Keratinocyte (primary cell): Measurements from ENCODE around the gene TAMALIN. TPM values are rescaled to one million over a fixed set of nuclear protein-coding genes. Genes with fewer than 3 reads are reported as not detected.

ENCODE experiments used
- DNase-seq: peaks from one replicate; pipeline ENCODE4 v3.0.0-alpha.2; 2011; ENCODE audit warnings: low read depth, missing footprints, low spot score
- FAIRE-seq: peaks from 2 replicates; lab custom pipeline; 2011; peaks lifted over from hg19 to GRCh38; lab: Jason Lieb, UNC
- H2AFZ ChIP-seq: 2 replicates; pipeline ENCODE4 v1.6.0; 2012; ENCODE audit warnings: low read length, control low read depth, inconsistent platforms; ENCODE audit not compliant: control insufficient read depth
- H3K27ac ChIP-seq: 2 replicates; pipeline ENCODE4 v1.5.1; 2011; ENCODE audit warnings: low read length; ENCODE audit not compliant: control insufficient read depth, insufficient read depth
- H3K27me3 ChIP-seq: 3 replicates; pipeline ENCODE4 v1.6.0; 2011; ENCODE audit warnings: low read length; ENCODE audit not compliant: control insufficient read depth, insufficient read depth; ENCODE audit errors: extremely low read depth
- H3K36me3 ChIP-seq, 2 experiments: 2 replicates in 1 of 2; 3 replicates in 1 of 2; pipeline ENCODE4 v1.5.1; 2011; ENCODE audit warnings: low read length in 2 of 2, mild to moderate bottlenecking in 1 of 2; ENCODE audit not compliant: control insufficient read depth in 2 of 2, insufficient read depth in 2 of 2; ENCODE audit errors: extremely low read depth in 1 of 2
- H3K4me1 ChIP-seq: 3 replicates; pipeline ENCODE4 v1.5.1; 2011; ENCODE audit warnings: low read length; ENCODE audit not compliant: control insufficient read depth, insufficient read depth; ENCODE audit errors: extremely low read depth
- H3K4me2 ChIP-seq: 3 replicates; pipeline ENCODE4 v1.6.0; 2011; ENCODE audit warnings: low read depth, low read length; ENCODE audit not compliant: control insufficient read depth, insufficient read depth; ENCODE audit errors: extremely low read depth
- H3K4me3 ChIP-seq, 3 experiments: fragments of 200-600 bp in 1 of 3; sonication (generic) in 1 of 3; 2 replicates in 2 of 3; 3 replicates in 1 of 3; pipeline ENCODE4 v1.5.1; 2011 to 2016; ENCODE audit warnings: low read length in 3 of 3, mild to moderate bottlenecking in 3 of 3, control low read depth in 2 of 3, inconsistent platforms in 1 of 3, low read depth in 1 of 3, mixed read lengths in 1 of 3, mixed run types in 1 of 3, moderate library complexity in 1 of 3; ENCODE audit not compliant: control insufficient read depth in 2 of 3, insufficient read depth in 2 of 3; ENCODE audit errors: extremely low read depth in 1 of 3
- H3K79me2 ChIP-seq: 2 replicates; pipeline ENCODE4 v1.6.0; 2012; ENCODE audit warnings: low read length; ENCODE audit not compliant: control insufficient read depth, insufficient read depth
- H3K9ac ChIP-seq: 3 replicates; pipeline ENCODE4 v1.6.0; 2011; ENCODE audit warnings: low read length; ENCODE audit not compliant: control insufficient read depth, insufficient read depth; ENCODE audit errors: extremely low read depth
- H3K9me1 ChIP-seq: 3 replicates; pipeline ENCODE4 v1.6.0; 2011; ENCODE audit warnings: low read length; ENCODE audit not compliant: control insufficient read depth, insufficient read depth; ENCODE audit errors: extremely low read depth
- H3K9me3 ChIP-seq: 2 replicates; pipeline ENCODE4 v1.5.1; 2012; ENCODE audit warnings: low read depth, low read length; ENCODE audit not compliant: control insufficient read depth
- H4K20me1 ChIP-seq: 3 replicates; pipeline ENCODE4 v1.6.0; 2011; ENCODE audit warnings: low read length; ENCODE audit not compliant: control insufficient read depth, insufficient read depth; ENCODE audit errors: extremely low read depth
- EZH2 ChIP-seq: IDR thresholded peaks from one replicate; pipeline ENCODE4 v1.6.1; 2012; ENCODE audit warnings: inconsistent platforms, mild to moderate bottlenecking, low read length, moderate library complexity
- dilution Hi-C: fragments of 300-500 bp; cut with MboI; formaldehyde crosslinking; loops from one replicate; pipeline ENCODE4 v1.7.0; 2020; ENCODE audit warnings: low sequenced_read_pairs; ENCODE audit not compliant: extremely low pct_ligation_motif_present
- polyA plus RNA-seq, 5 experiments: library from polyadenylated mRNA; depleted of rRNA in 3 of 5; stranded (reverse) in 3 of 5; stranded (forward) in 1 of 5; unstranded in 1 of 5; fragments of >200 nt; gene quantifications; 1 replicate in 1 of 5; 2 replicates in 3 of 5; 3 replicates in 1 of 5; pipeline versions ENCODE4 v1.2.1 to v1.2.3, GENCODE V29; 2011 to 2012; ENCODE audit warnings: missing spikeins in 2 of 5, low read depth in 1 of 5, low replicate concordance in 1 of 5
- TF ChIP-seq, protein P1 (sequence below), 3 experiments: IDR thresholded peaks in 1 of 3; conservative IDR thresholded peaks in 1 of 3; optimal IDR thresholded peaks in 1 of 3; 2 replicates in 2 of 3; 3 replicates in 1 of 3; pipeline versions ENCODE3 to v1.5.1; 2011; ENCODE audit warnings: low read length in 3 of 3, mild to moderate bottlenecking in 3 of 3, moderate library complexity in 2 of 3, control low read depth in 1 of 3, inconsistent platforms in 1 of 3; ENCODE audit not compliant: insufficient read depth in 2 of 3; ENCODE audit errors: extremely low read depth in 1 of 3

Gene TAMALIN
- polyA plus RNA-seq, 1 donor (not counting 4 experiments of a cell fraction or from before 2014, with no cell fraction given): 0.54 TPM

GRCh38 chr12:51959211-51959610 is 47.5 kb upstream of the TAMALIN start:
- TF ChIP-seq, protein P1, sequence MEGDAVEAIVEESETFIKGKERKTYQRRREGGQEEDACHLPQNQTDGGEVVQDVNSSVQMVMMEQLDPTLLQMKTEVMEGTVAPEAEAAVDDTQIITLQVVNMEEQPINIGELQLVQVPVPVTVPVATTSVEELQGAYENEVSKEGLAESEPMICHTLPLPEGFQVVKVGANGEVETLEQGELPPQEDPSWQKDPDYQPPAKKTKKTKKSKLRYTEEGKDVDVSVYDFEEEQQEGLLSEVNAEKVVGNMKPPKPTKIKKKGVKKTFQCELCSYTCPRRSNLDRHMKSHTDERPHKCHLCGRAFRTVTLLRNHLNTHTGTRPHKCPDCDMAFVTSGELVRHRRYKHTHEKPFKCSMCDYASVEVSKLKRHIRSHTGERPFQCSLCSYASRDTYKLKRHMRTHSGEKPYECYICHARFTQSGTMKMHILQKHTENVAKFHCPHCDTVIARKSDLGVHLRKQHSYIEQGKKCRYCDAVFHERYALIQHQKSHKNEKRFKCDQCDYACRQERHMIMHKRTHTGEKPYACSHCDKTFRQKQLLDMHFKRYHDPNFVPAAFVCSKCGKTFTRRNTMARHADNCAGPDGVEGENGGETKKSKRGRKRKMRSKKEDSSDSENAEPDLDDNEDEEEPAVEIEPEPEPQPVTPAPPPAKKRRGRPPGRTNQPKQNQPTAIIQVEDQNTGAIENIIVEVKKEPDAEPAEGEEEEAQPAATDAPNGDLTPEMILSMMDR (optimal IDR thresholded peaks at IDR 0.05 in 1 of 3, IDR thresholded peaks at IDR 0.05 in 1 of 3, conservative IDR thresholded peaks at IDR 0.05 in 1 of 3; ENCODE audit: extremely low read depth in 1 of 3, insufficient read depth in 2 of 3, low read length in 3 of 3): no peak
- no peak for TF ChIP-seq EZH2
- peaks cover 0 to 2% of the 10 kb centered on the region in 2 experiments for H3K36me3 ChIP-seq
- H3K4me2 ChIP-seq: no peak overlapping the region
- H3K27ac ChIP-seq: no peak overlapping the region
- peaks cover 30% of the 10 kb centered on the region for H3K4me1 ChIP-seq
- FAIRE-seq: no peak
- no peaks in the 10 kb centered on the region for H3K9me1 ChIP-seq
- peaks cover 3% of the 10 kb centered on the region for H4K20me1 ChIP-seq
- H3K27me3 ChIP-seq: no peaks in the 10 kb centered on the region
- no peak overlapping the region for H3K4me3 ChIP-seq
- peaks cover 69% of the 10 kb centered on the region for H3K79me2 ChIP-seq
- H3K9me3 ChIP-seq: no peaks in the 10 kb centered on the region
- H3K9ac ChIP-seq: no peak overlapping the region
- H2AFZ ChIP-seq: no peak overlapping the region
- dilution Hi-C loops: no loop called here
- no peak for DNase-seq

DNA sequence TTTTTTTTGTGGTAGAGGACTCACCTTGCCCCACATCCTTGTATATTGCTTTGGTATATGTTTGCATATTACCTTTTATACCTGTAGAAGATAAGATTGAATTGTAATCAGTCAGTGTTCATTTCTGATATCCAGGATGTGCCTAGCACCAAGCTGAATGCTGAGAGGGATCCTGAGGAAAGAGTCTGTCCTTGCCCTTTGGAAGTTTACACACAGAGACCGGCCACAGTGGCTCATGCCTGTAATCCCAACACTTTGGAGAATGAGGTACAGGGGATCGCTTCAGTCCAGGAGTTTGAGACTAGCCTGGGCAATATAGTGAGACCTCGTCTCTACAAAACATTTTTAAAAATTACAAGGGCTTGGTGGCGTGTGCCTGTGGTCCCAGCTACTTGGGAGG is 46.8 kb upstream of the TAMALIN start:
- no peak overlapping the region for H2AFZ ChIP-seq
- no peaks in the 10 kb centered on the region for H3K9me3 ChIP-seq
- peaks cover 23% of the 10 kb centered on the region for H3K4me1 ChIP-seq
- no peak for FAIRE-seq
- peaks cover 69% of the 10 kb centered on the region for H3K79me2 ChIP-seq
- H3K27ac ChIP-seq: no peak overlapping the region
- H4K20me1 ChIP-seq: peaks cover 3% of the 10 kb centered on the region
- no peak for TF ChIP-seq EZH2
- TF ChIP-seq, protein P1 (optimal IDR thresholded peaks at IDR 0.05 in 1 of 3, IDR thresholded peaks at IDR 0.05 in 1 of 3, conservative IDR thresholded peaks at IDR 0.05 in 1 of 3; ENCODE audit: extremely low read depth in 1 of 3, insufficient read depth in 2 of 3, low read length in 3 of 3): no peak
- no peaks in the 10 kb centered on the region for H3K9me1 ChIP-seq
- DNase-seq: no peak
- H3K27me3 ChIP-seq: no peaks in the 10 kb centered on the region
- H3K4me3 ChIP-seq: no peak overlapping the region
- no peak overlapping the region for H3K4me2 ChIP-seq
- H3K36me3 ChIP-seq: peaks cover 0 to 2% of the 10 kb centered on the region in 2 experiments
- H3K9ac ChIP-seq: no peak overlapping the region
- dilution Hi-C loops: no loop called here
